HG03354 (cell line): ENCODE results near the gene ITIH4.

Source experiments
- ATAC-seq: cut with Tn5 transposase; IDR thresholded peaks from one replicate; pipeline ENCODE4 v1.9.1; 2021; ENCODE audit warnings: mild to moderate bottlenecking; ENCODE audit not compliant: unreplicated experiment, poor library complexity, severe bottlenecking

The ITIH4 gene

GRCh38 chr3:52774901-52775864, 55.3 kb downstream of the ITIH4 start:
- ATAC-seq: no peak

DNA sequence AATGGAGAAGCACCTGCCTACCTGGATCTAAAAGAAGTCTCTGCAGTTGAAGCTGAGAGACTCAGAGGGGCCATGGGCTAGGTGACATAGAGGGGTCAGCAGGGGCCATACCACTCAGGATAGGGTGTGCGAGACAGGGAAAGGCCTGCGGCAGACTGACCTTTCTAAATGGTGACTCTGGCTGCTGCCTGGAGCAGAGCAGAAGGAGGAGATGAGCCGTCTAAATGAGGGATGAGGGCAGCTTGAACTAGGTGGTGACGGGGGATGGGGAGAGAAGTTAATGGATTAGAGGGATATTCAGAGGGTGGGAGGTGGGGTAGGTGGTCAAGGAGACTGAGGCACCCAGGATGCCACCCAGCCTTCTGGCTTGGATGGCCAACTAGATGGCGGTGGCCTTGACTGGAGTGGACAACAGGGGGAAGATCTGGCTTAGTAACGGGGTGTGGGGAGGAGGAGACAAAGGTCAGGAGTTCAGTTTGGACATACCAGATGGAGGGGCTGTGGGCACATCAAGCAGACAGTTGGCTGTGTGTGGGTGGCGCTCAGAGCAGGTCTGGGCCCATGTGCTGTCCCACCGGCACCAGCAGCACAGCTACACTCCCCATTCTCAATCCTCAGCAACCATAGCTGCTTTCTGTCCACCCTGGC, 56.3 kb downstream of the ITIH4 start:
- no peak for ATAC-seq

DNA sequence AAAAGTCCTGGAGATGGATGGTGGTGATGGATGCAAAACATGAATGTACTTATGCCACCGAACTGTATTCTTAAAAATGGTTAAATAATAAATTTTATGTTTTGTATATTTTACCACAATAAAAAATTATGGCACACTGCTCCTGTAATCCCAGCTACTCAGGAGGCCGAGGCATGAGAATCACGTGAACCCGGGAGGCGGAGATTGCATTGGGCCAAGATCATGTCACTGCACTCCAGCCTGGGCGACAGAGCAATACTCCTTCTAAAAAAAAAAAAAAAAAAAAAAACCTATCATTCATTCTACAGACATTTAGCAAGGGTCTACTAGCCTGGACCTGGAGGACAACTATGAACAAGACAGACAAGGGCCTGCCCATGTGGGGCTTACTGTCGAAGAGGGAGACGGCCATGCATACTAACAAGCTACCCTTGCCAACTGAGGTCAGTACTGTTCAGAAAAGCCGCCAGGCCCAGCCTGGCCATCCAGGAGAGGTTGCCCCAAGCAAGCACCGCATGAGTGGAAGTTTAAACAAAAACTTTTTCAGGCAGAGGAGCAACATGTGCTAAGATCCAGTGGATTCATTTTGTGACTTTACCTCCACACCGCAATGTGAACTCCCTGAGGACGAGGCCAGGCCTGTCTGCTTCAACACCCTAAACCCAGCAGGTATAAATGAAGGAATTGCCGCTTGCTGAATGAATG, 57.0 kb downstream of the ITIH4 start:
- no peak for ATAC-seq

DNA sequence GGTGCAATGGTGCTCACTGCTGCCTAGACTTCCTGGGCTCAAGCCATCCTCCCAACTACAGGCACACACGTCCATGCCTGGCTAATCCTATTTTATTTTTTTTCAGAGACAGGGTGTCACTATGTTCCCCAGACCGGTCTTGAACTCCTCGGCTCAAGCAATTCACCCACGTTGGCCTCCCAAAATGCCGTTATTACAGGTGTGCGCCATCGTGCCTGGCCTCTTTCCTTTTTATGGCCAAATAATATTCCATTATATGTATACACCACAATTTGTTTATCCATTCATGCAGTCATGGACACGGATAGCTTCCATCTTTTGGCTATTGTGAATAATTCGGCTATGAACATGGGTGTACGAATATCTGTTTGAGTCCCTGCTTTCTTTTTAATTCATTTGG, 58.8 kb downstream of the ITIH4 start:
- no peak for ATAC-seq

- peak; percentile 19 for ATAC-seq
These were observed 59.2 kb downstream of the ITIH4 start for GRCh38 chr3:52771334-52771681.

GRCh38 chr3:52770496-52771333, 59.8 kb downstream of the ITIH4 start, which contains the start of gene NEK4:
TSS of gene NEK4 (minus strand) at chr3:52770940. CDS start at chr3:52770746, 194 bp downstream.
- ATAC-seq: peak; percentile 96

DNA sequence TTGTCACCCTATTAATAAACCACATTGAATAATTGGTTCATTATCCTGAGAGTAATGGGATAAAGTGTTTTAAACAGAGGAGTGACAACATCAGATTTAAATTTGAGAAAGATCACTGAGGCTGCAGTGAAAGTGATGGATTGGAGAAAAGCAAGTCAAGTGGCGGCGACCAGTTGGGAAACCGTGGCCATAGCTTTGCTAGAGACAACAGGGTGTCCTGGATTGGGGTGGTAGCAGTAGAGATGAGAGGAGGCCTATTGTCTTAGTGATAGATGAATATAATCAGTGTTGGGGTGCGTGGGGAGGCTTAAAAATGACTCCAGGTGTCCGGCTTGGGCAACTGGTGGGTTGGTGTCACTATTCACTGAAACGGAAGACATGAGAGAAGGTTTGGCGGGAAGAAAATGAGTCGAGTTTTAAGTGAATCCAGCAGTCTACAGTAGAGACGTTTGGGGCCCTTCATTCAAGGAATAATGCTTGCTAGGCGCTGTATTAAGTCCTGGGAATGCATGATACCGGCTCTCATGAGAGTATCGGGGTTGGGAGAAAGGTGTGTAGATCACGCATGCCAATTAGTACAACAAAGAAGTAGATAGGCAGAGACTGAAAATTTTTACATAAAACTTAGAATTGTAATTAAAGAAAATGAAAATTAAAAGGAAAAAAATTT, 60.6 kb downstream of the ITIH4 start:
- ATAC-seq: no peak

- no peak for ATAC-seq
These were observed 67.0 kb downstream of the ITIH4 start for GRCh38 chr3:52763466-52763865.
